ENCODE results near the gene BAZ1A. TPM values are rescaled to one million over a fixed set of nuclear protein-coding genes. Genes with fewer than 3 reads are reported as not detected.

BAZ1A gene
- total RNA-seq, 1 experiment from 2014 or later: 17.3 TPM

GRCh38 chr14:34826661-34827060, 48.5 kb downstream of the BAZ1A start:
- ChIA-PET POLR2A (ENCODE audit: unreplicated experiment) (no interaction called here), CTCF (no interaction called here)
- Histone ChIP-seq H3K9me3 (ENCODE audit: insufficient read depth, low read depth) (no peaks in the 10 kb centered on the region), H3K4me1 (replicated peaks; ENCODE audit: insufficient read depth) (no peaks in the 10 kb centered on the region), H3K4me3 (no peak overlapping the region), H3F3A (ENCODE audit: insufficient read depth, low read depth) (no peaks in the 10 kb centered on the region), H3K27ac (no peak overlapping the region), H3K9me2 (ENCODE audit: insufficient read depth) (no peaks in the 10 kb centered on the region), H3K27me3 (ENCODE audit: insufficient read depth, low read depth) (no peaks in the 10 kb centered on the region), H3K79me2 (ENCODE audit: low read depth) (no peaks in the 10 kb centered on the region), H3K4me2 (no peak overlapping the region), H4K20me1 (ENCODE audit: insufficient read depth) (no peaks in the 10 kb centered on the region), H2AFZ (no peak overlapping the region), H3K36me3 (ENCODE audit: low read depth) (no peaks in the 10 kb centered on the region)
- intact Hi-C loops (cut with micrococcal nuclease; ENCODE audit: unreplicated experiment): no loop called here
- DNase-seq: no peak
- no TSS peak for BruUV-seq (replicated peaks)
- TF ChIP-seq EZH2 (IDR thresholded peaks at IDR 0.05; ENCODE audit: low read depth): no peak
- TF ChIP-seq CTCF (conservative IDR thresholded peaks at IDR 0.05): no peak

GRCh38 chr14:34824826-34825225, 50.3 kb downstream of the BAZ1A start:
- Histone ChIP-seq H3F3A (ENCODE audit: insufficient read depth, low read depth) (no peaks in the 10 kb centered on the region), H2AFZ (no peak overlapping the region), H3K9me2 (ENCODE audit: insufficient read depth) (no peaks in the 10 kb centered on the region), H3K4me3 (no peak overlapping the region), H3K79me2 (ENCODE audit: low read depth) (no peaks in the 10 kb centered on the region), H3K9me3 (ENCODE audit: insufficient read depth, low read depth) (no peaks in the 10 kb centered on the region), H3K4me1 (replicated peaks; ENCODE audit: insufficient read depth) (no peaks in the 10 kb centered on the region), H4K20me1 (ENCODE audit: insufficient read depth) (no peaks in the 10 kb centered on the region), H3K27ac (no peak overlapping the region), H3K27me3 (ENCODE audit: insufficient read depth, low read depth) (no peaks in the 10 kb centered on the region), H3K36me3 (ENCODE audit: low read depth) (no peaks in the 10 kb centered on the region), H3K4me2 (no peak overlapping the region)
- BruUV-seq (replicated peaks): no TSS peak
- ChIA-PET CTCF (no interaction called here), POLR2A (ENCODE audit: unreplicated experiment) (no interaction called here)
- no peak for DNase-seq
- intact Hi-C loops (cut with micrococcal nuclease; ENCODE audit: unreplicated experiment): no loop called here
- TF ChIP-seq CTCF (conservative IDR thresholded peaks at IDR 0.05) (no peak), EZH2 (IDR thresholded peaks at IDR 0.05; ENCODE audit: low read depth) (no peak)

- no peak overlapping the region for H3K4me2 ChIP-seq
- no peaks in the 10 kb centered on the region for H3K27me3 ChIP-seq (ENCODE audit: insufficient read depth, low read depth)
- BruUV-seq (replicated peaks): no TSS peak
- H3K4me1 ChIP-seq (replicated peaks; ENCODE audit: insufficient read depth): no peaks in the 10 kb centered on the region
- H3F3A ChIP-seq (ENCODE audit: insufficient read depth, low read depth): no peaks in the 10 kb centered on the region
- no peaks in the 10 kb centered on the region for H3K9me2 ChIP-seq (ENCODE audit: insufficient read depth)
- no peaks in the 10 kb centered on the region for H4K20me1 ChIP-seq (ENCODE audit: insufficient read depth)
- DNase-seq: no peak
- H2AFZ ChIP-seq: no peak overlapping the region
- no peak overlapping the region for H3K27ac ChIP-seq
- ChIA-PET CTCF (interaction anchor here (0.6 kb wide), 2 partner anchors 84 to 225 kb away, joined by 3 to 5 read pairs; no protein-coding TSS in a partner anchor), POLR2A (ENCODE audit: unreplicated experiment) (no interaction called here)
- no peak overlapping the region for H3K4me3 ChIP-seq
- no peaks in the 10 kb centered on the region for H3K9me3 ChIP-seq (ENCODE audit: insufficient read depth, low read depth)
- intact Hi-C loops (cut with micrococcal nuclease; ENCODE audit: unreplicated experiment): no loop called here
- H3K36me3 ChIP-seq (ENCODE audit: low read depth): no peaks in the 10 kb centered on the region
- TF ChIP-seq CTCF (conservative IDR thresholded peaks at IDR 0.05) (no peak), EZH2 (IDR thresholded peaks at IDR 0.05; ENCODE audit: low read depth) (no peak)
- H3K79me2 ChIP-seq (ENCODE audit: low read depth): no peaks in the 10 kb centered on the region
Measured at GRCh38 chr14:34824256-34824655, 50.9 kb downstream of the BAZ1A start.
